HFFc6 (cell line): ENCODE data around the gene KHK. TPM values are rescaled to one million over a fixed set of nuclear protein-coding genes. Genes with fewer than 3 reads are reported as not detected.

Experiments
- DNase-seq: peaks from one replicate; pipeline ENCODE4 v3.0.0-alpha.2; 2018
- H3K27ac Mint-ChIP-seq: 2 replicates; pipeline ENCODE4 v1.8.0; 2020; ENCODE audit warnings: mild to moderate bottlenecking, mixed read lengths
- H3K27me3 Mint-ChIP-seq: 2 replicates; pipeline ENCODE4 v1.8.0; 2021; ENCODE audit warnings: mild to moderate bottlenecking, moderate library complexity, mixed read lengths; ENCODE audit not compliant: insufficient read depth
- H3K36me3 Mint-ChIP-seq: 2 replicates; pipeline ENCODE4 v1.8.0; 2021; ENCODE audit warnings: low read depth, mixed read lengths
- H3K4me1 Mint-ChIP-seq: 2 replicates; pipeline ENCODE4 v1.8.0; 2020; ENCODE audit warnings: low read depth, mixed read lengths
- H3K4me3 Mint-ChIP-seq: 2 replicates; pipeline ENCODE4 v1.8.0; 2020; ENCODE audit warnings: mild to moderate bottlenecking, moderate library complexity, mixed read lengths
- H3K9me3 Mint-ChIP-seq: 2 replicates; pipeline ENCODE4 v1.8.0; 2020; ENCODE audit warnings: mild to moderate bottlenecking, mixed read lengths
- total RNA-seq, 6 experiments: library from RNA; stranded (reverse); fragmentation: NEBNext Ultra II Directional; extraction: Animal tissue kit (Norgen Biotek cat#: 25700); gene quantifications; 2 replicates in 1 of 6; 3 replicates in 5 of 6; pipeline ENCODE4 v1.2.3, GENCODE V29; 2021
- TF ChIP-seq, protein P1 (sequence below): fragments of 200-600 bp; sonication (generic); IDR thresholded peaks from 2 replicates; pipeline ENCODE4 v1.5.0; 2021; ENCODE audit warnings: antibody characterized with exemption, mild to moderate bottlenecking

KHK gene
- total RNA-seq, 6 experiments from 2014 or later = 1.0 to 1.7 (median 1.6) TPM

- Mint-ChIP-seq H3K9me3 (no peaks in the 10 kb centered on the region), H3K27ac (no peak overlapping the region), H3K4me1 (peaks cover 27% of the 10 kb centered on the region), H3K36me3 (peaks cover 39% of the 10 kb centered on the region), H3K27me3 (peaks cover 2% of the 10 kb centered on the region), H3K4me3 (no peak overlapping the region)
- TF ChIP-seq, protein P1, sequence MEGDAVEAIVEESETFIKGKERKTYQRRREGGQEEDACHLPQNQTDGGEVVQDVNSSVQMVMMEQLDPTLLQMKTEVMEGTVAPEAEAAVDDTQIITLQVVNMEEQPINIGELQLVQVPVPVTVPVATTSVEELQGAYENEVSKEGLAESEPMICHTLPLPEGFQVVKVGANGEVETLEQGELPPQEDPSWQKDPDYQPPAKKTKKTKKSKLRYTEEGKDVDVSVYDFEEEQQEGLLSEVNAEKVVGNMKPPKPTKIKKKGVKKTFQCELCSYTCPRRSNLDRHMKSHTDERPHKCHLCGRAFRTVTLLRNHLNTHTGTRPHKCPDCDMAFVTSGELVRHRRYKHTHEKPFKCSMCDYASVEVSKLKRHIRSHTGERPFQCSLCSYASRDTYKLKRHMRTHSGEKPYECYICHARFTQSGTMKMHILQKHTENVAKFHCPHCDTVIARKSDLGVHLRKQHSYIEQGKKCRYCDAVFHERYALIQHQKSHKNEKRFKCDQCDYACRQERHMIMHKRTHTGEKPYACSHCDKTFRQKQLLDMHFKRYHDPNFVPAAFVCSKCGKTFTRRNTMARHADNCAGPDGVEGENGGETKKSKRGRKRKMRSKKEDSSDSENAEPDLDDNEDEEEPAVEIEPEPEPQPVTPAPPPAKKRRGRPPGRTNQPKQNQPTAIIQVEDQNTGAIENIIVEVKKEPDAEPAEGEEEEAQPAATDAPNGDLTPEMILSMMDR = no peak
- DNase-seq = no peak
These were observed 46.3 kb upstream of the KHK start for GRCh38 chr2:27040282-27040681.

DNA sequence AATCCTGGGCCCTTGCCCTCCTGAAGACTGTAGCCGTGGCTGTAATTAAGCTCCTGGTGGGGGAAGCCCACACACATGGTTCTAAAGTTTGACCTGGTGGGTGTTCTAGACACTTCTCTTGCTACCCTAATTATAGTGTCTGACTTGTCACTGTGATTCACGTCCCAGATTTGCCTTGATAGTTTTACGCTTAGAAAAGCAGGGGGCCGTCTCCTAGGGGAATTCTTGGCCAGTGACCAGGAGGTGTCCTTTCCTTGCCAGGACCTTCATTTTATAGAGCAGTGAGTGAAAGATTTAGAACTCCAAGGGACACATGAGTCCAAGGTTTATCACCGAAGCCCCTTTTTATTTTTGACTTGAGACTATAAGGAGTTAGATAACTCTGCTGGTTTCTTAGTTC lies 44.8 kb upstream of the KHK start:
- Mint-ChIP-seq H3K9me3 (no peaks in the 10 kb centered on the region), H3K4me3 (no peak overlapping the region), H3K27ac (peak overlapping the region; percentile 36; the same call in 1 of the 2 replicates), H3K36me3 (peaks cover 28% of the 10 kb centered on the region), H3K4me1 (peaks cover 27% of the 10 kb centered on the region), H3K27me3 (peaks cover under 1% of the 10 kb centered on the region)
- TF ChIP-seq, protein P1 = no peak
- peak; percentile 13 for DNase-seq

GRCh38 chr2:27042159-27042661 lies 44.4 kb upstream of the KHK start:
- DNase-seq = no peak
- TF ChIP-seq, protein P1 = no peak
- no peak overlapping the region for H3K4me3 Mint-ChIP-seq
- H3K4me1 Mint-ChIP-seq = peaks cover 27% of the 10 kb centered on the region
- peak overlapping the region; percentile 36; the same call in 1 of the 2 replicates for H3K27ac Mint-ChIP-seq
- no peaks in the 10 kb centered on the region; the same call in 1 of the 2 replicates for H3K27me3 Mint-ChIP-seq
- peaks cover 25% of the 10 kb centered on the region for H3K36me3 Mint-ChIP-seq
- no peaks in the 10 kb centered on the region for H3K9me3 Mint-ChIP-seq

GRCh38 chr2:27042985-27043634 lies 43.5 kb upstream of the KHK start:
- H3K9me3 Mint-ChIP-seq = no peaks in the 10 kb centered on the region
- H3K4me1 Mint-ChIP-seq = peaks cover 27% of the 10 kb centered on the region
- no peak overlapping the region for H3K4me3 Mint-ChIP-seq
- H3K27ac Mint-ChIP-seq = peak overlapping the region; percentile 36
- H3K27me3 Mint-ChIP-seq = no peaks in the 10 kb centered on the region; the same call in 1 of the 2 replicates
- peaks cover 30% of the 10 kb centered on the region for H3K36me3 Mint-ChIP-seq
- TF ChIP-seq, protein P1 = no peak
- peak; percentile 28 for DNase-seq

- H3K9me3 Mint-ChIP-seq = peaks cover 13% of the 10 kb centered on the region
- H3K4me1 Mint-ChIP-seq = peaks cover 31% of the 10 kb centered on the region
- no peak for DNase-seq
- TF ChIP-seq, protein P1 = no peak
- peak overlapping the region; percentile 98 for H3K27ac Mint-ChIP-seq
- H3K36me3 Mint-ChIP-seq = peaks cover 19% of the 10 kb centered on the region
- peak overlapping the region; percentile 97 for H3K4me3 Mint-ChIP-seq
- peaks cover 14% of the 10 kb centered on the region for H3K27me3 Mint-ChIP-seq
These were observed 36.9 kb upstream of the KHK start for GRCh38 chr2:27049422-27050280.
